Choroid plexus epithelial cell (primary cell): Measurements from ENCODE around the gene MAD1L1.

ENCODE experiments used
- DNase-seq: peaks from one replicate; pipeline ENCODE4 v3.0.0-alpha.2; 2010; ENCODE audit warnings: low read depth
- H3K4me3 ChIP-seq: 2 replicates; pipeline ENCODE4 v1.5.1; 2011; ENCODE audit warnings: low read depth, mild to moderate bottlenecking, control low read depth, low read length, moderate library complexity
- TF ChIP-seq, protein P1 (sequence below): conservative IDR thresholded peaks from 2 replicates; pipeline ENCODE4 v1.5.1; 2011; ENCODE audit warnings: low read depth, mild to moderate bottlenecking, control low read depth, inconsistent platforms, low read length, moderate library complexity

MAD1L1 gene

DNA sequence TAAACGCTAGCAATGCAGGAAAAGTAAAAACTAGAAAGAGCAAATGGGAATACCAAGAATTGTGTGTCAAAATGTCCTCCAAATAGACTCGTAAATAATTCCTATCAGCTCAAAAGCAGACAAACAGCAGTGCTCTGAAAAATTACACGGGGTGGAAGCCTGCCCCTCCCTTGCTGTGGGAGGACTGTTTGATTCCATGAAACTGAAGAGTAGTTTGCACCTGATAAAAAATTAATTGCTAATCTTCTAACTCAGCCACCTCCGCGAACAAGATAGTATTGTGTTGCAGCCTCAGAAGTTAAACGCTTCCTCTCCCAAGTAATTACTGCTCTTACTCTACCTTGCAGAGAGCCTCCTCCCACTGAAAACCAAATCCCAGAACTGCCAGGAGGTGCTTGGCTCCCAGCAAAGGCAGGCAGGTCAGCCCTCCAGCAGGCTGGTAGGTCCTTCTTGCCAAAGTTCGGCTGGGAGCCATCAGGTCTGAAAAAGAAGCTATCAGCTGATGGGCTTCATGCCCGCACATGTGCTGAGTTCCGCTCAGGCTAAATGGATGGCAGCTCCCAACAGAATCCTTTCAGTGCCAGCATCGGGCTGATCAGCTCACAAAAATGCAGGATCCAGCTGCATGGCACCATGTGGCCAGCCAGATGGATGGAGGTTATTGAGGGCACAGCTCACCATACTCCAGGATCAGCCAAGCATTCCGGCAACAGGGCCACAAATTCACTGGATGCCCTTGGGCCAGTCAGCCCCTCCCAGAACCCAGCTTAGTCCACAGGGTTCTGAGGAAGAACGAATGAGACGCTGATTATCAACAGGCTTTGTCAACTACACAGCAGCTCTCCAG lies 37.1 kb downstream of the MAD1L1 start:
- no peak for DNase-seq
- no peak overlapping the region for H3K4me3 ChIP-seq
- TF ChIP-seq, protein P1, sequence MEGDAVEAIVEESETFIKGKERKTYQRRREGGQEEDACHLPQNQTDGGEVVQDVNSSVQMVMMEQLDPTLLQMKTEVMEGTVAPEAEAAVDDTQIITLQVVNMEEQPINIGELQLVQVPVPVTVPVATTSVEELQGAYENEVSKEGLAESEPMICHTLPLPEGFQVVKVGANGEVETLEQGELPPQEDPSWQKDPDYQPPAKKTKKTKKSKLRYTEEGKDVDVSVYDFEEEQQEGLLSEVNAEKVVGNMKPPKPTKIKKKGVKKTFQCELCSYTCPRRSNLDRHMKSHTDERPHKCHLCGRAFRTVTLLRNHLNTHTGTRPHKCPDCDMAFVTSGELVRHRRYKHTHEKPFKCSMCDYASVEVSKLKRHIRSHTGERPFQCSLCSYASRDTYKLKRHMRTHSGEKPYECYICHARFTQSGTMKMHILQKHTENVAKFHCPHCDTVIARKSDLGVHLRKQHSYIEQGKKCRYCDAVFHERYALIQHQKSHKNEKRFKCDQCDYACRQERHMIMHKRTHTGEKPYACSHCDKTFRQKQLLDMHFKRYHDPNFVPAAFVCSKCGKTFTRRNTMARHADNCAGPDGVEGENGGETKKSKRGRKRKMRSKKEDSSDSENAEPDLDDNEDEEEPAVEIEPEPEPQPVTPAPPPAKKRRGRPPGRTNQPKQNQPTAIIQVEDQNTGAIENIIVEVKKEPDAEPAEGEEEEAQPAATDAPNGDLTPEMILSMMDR, result no peak

DNA sequence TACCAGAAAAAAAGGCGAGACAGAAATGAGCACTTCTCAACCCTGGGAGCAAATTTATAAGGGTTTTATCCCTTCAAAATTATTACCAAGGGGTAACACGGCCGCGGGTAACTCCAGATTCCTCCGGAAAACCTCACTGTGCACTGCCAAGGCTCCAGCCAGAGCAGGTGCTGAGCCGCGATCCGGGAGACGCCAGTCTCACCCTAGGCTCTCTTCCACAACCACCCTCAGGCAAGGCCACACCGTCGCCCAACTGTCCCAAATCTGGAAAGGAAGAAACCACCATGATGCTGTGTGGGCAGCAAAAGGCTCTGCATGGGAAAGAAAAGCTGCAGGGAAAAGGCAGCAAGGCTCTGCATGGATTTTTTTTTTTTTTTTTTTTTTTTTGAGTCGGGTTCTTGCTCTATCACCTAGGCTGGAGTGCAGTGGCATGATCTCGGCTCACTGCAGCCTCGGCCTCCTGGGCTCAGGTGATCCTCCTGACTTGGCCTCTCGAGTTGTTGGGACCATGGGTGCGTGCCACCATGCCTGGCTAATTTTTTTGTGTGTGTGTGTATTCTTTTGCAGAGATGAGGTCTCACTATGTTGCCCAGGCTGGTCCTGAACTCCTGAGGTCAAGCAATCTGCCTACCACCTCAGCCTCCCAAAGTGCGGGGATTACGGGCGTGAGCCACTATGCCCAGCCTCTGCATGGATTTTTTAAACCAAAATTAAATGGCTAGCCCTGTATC lies 39.0 kb downstream of the MAD1L1 start:
- TF ChIP-seq, protein P1, result no peak
- no peak overlapping the region for H3K4me3 ChIP-seq
- no peak for DNase-seq

DNA sequence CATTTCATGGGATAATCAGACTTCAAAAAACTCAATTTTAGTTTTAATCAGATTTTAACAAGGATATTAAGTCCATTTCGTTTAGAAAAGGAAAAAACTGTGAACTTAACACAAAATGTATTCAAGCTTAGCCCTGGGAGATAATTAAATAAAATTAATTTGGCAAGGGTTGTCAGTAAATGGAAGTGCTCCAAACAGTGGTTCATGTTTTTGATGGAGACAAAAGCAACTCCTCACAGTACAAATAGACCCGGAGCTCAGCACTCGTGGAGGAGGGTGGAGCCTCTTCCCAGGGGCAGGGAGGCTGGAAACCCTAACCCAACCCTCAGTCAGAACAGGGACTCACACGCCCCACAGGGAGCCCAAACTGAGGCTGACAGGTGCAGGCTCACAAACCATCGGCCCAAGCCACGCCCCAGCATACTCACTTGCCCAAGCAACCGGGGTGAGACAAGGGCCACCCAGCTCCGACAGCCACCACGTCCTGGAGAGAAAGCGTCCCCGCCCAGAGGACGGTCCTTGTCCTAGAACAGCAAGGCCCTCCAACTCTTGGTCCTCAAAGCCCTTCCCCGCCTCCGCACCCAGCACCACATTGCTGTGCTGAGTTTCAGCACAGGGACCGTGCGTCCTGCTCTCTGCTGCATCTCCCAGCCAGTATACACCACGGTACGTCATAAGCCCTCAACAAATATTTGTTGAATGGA lies 39.8 kb downstream of the MAD1L1 start:
- no peak overlapping the region for H3K4me3 ChIP-seq
- TF ChIP-seq, protein P1, result no peak
- no peak for DNase-seq

DNA sequence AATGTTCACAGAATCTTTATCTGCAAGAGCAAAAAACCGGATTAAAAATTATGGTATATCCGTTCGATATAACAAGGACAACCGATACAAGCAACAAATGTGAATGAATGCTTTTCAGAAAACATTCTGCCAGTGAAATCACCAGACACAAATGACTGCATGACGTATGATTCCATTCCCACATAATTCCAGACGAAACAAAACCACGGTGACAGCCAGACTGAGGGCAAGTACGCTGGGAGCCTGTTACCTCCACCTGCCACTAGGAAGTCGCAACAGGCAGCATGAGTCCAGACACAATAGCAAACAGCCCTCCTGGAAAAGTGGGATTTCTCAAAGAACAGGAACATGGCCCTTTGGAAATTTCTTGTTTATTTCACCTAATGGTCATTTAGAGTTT lies 41.7 kb downstream of the MAD1L1 start:
- TF ChIP-seq, protein P1, result no peak
- H3K4me3 ChIP-seq, result no peak overlapping the region
- no peak for DNase-seq

DNA sequence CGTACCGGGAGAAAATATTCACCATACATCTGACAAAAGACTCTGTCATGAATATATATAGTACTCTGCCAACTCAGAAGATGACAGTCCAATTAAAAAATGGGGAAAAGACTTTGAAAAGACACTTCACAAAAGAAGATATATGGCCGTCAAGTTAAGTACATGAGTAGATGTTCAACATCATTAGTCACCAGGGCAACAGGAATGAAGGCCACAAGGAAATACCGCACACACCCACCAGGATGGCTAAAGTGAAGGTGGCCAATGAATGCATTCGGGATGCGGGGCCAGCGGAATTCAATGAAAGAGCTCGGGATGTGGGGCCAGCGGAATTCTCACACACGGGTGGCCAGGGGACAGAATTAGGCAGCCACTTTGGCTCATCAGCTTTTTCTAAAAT lies 42.2 kb downstream of the MAD1L1 start:
- TF ChIP-seq, protein P1, result no peak
- no peak overlapping the region for H3K4me3 ChIP-seq
- DNase-seq, result no peak

DNA sequence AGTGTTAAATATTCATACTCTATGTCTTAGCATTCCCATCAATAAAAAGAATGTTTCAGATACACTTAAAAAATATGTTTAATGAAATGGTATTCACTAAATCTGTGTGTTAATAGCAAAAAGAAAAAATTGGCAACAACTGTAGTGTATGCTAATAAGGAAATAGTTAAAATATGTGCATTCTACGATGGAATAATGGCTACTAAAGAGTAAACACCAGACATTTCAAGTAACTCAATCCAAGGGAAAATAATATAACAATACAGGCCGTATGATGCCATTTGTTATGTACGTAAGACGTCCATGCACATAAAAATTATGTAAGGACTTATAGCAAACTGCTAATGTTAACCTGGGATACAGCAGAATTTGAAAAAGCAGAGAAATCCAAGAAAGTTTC lies 46.6 kb downstream of the MAD1L1 start:
- H3K4me3 ChIP-seq, result no peak overlapping the region
- TF ChIP-seq, protein P1, result no peak
- no peak for DNase-seq
